Measurements from ENCODE around the gene KDF1.

KDF1 gene

GRCh38 chr1:26907071-26907917, 53.0 kb downstream of the KDF1 start:
- no peak for TF ChIP-seq CTCF (IDR thresholded peaks at IDR 0.05; ENCODE audit: low read depth, low read length, missing control alignments)
- no peak for DNase-seq (ENCODE audit: low read depth)
- no peak overlapping the region for H3K4me3 ChIP-seq (ENCODE audit: low read depth, low read length)

- TF ChIP-seq CTCF (IDR thresholded peaks at IDR 0.05; ENCODE audit: low read depth, low read length, missing control alignments), result no peak
- DNase-seq (ENCODE audit: low read depth), result no peak
- peak overlapping the region; percentile 88 for H3K4me3 ChIP-seq (ENCODE audit: low read depth, low read length)
Measured at GRCh38 chr1:26900815-26901511, 59.3 kb downstream of the KDF1 start.

GRCh38 chr1:26900001-26900814, 60.1 kb downstream of the KDF1 start, which contains the start of gene GPATCH3:
TSS of gene GPATCH3 (minus strand) at chr1:26900467. CDS start at chr1:26900442, 25 bp downstream.
- peak; percentile 78 for DNase-seq (ENCODE audit: low read depth)
- peak within 1 kb of the TSS; percentile 88 for H3K4me3 ChIP-seq (ENCODE audit: low read depth, low read length)
- no peak for TF ChIP-seq CTCF (IDR thresholded peaks at IDR 0.05; ENCODE audit: low read depth, low read length, missing control alignments)
